Measurements from ENCODE around the gene DDIT3.
"Not testable (repeated sequence)": the region's sequence is repeated elsewhere in the genome, so short reads cannot be mapped to it uniquely, and the experiment has no call there.

Gene DDIT3

GRCh38 chr12:57514720-57515407 is 5.5 kb downstream of the DDIT3 start:
- TF ChIP-seq EZH2 (IDR thresholded peaks at IDR 0.05; ENCODE audit: borderline replicate concordance, low read length) (no peak), CTCF (IDR thresholded peaks at IDR 0.05; ENCODE audit: low read length) (no peak)
- Histone ChIP-seq H3K27ac (ENCODE audit: low read depth, low read length, poor library complexity, severe bottlenecking) (no peak overlapping the region), H3K4me2 (ENCODE audit: low read length) (no peak overlapping the region), H4K20me1 (ENCODE audit: insufficient read depth, low read length) (no peaks in the 10 kb centered on the region), H3K79me2 (ENCODE audit: insufficient read depth, low read length) (peaks cover 11% of the 10 kb centered on the region), H3K36me3 (ENCODE audit: insufficient read depth, low read length) (peaks cover 91% of the 10 kb centered on the region), H3K9ac (ENCODE audit: low read length) (no peak overlapping the region), H3K27me3 (ENCODE audit: insufficient read depth, low read length) (no peaks in the 10 kb centered on the region), H3F3A (ENCODE audit: insufficient read depth, low read length) (0 out of 2 replicates have a peak, but pooled peaks cover 3% of the 10 kb centered on the region), H3K4me1 (ENCODE audit: insufficient read depth, low read length, severe bottlenecking) (peaks cover 16% of the 10 kb centered on the region), H3K4me3 (ENCODE audit: low read depth, low read length, poor library complexity, severe bottlenecking) (no peak overlapping the region), H3K9me2 (ENCODE audit: low read depth, low read length) (no peaks in the 10 kb centered on the region), H2AFZ (ENCODE audit: low read length) (no peak overlapping the region), H3K9me3 (ENCODE audit: low read length) (no peaks in the 10 kb centered on the region)

GRCh38 chr12:57514246-57514645 is 6.1 kb downstream of the DDIT3 start:
- H3K4me2 ChIP-seq (ENCODE audit: low read length); H2AFZ ChIP-seq (ENCODE audit: low read length); H4K20me1 ChIP-seq (ENCODE audit: insufficient read depth, low read length); H3K9ac ChIP-seq (ENCODE audit: low read length); H3K27me3 ChIP-seq (ENCODE audit: insufficient read depth, low read length); H3K9me2 ChIP-seq (ENCODE audit: low read depth, low read length); H3K4me3 ChIP-seq (ENCODE audit: low read depth, low read length, poor library complexity, severe bottlenecking); H3K27ac ChIP-seq (ENCODE audit: low read depth, low read length, poor library complexity, severe bottlenecking); H3K79me2 ChIP-seq (ENCODE audit: insufficient read depth, low read length); H3F3A ChIP-seq (ENCODE audit: insufficient read depth, low read length); H3K9me3 ChIP-seq (ENCODE audit: low read length): not testable (repeated sequence)
- peaks cover 94% of the 10 kb centered on the region for H3K36me3 ChIP-seq (ENCODE audit: insufficient read depth, low read length)
- H3K4me1 ChIP-seq (ENCODE audit: insufficient read depth, low read length, severe bottlenecking), result peaks cover 12% of the 10 kb centered on the region

- not testable (repeated sequence) for H3K4me2 ChIP-seq (ENCODE audit: low read length); H3K9ac ChIP-seq (ENCODE audit: low read length); H3K9me3 ChIP-seq (ENCODE audit: low read length); H2AFZ ChIP-seq (ENCODE audit: low read length); H3F3A ChIP-seq (ENCODE audit: insufficient read depth, low read length); H4K20me1 ChIP-seq (ENCODE audit: insufficient read depth, low read length); H3K4me3 ChIP-seq (ENCODE audit: low read depth, low read length, poor library complexity, severe bottlenecking); H3K27me3 ChIP-seq (ENCODE audit: insufficient read depth, low read length); H3K79me2 ChIP-seq (ENCODE audit: insufficient read depth, low read length); H3K9me2 ChIP-seq (ENCODE audit: low read depth, low read length); H3K4me1 ChIP-seq (ENCODE audit: insufficient read depth, low read length, severe bottlenecking); H3K27ac ChIP-seq (ENCODE audit: low read depth, low read length, poor library complexity, severe bottlenecking)
- peaks cover 94% of the 10 kb centered on the region for H3K36me3 ChIP-seq (ENCODE audit: insufficient read depth, low read length)
Observed at GRCh38 chr12:57513677-57514076, 6.6 kb downstream of the DDIT3 start.

- H3K27me3 ChIP-seq (ENCODE audit: insufficient read depth, low read length), result no peaks in the 10 kb centered on the region
- H3K27ac ChIP-seq (ENCODE audit: low read depth, low read length, poor library complexity, severe bottlenecking), result no peak overlapping the region
- no peaks in the 10 kb centered on the region for H3K9me3 ChIP-seq (ENCODE audit: low read length)
- 0 out of 2 replicates have a peak, but pooled peaks cover 3% of the 10 kb centered on the region for H3F3A ChIP-seq (ENCODE audit: insufficient read depth, low read length)
- H4K20me1 ChIP-seq (ENCODE audit: insufficient read depth, low read length), result no peaks in the 10 kb centered on the region
- peaks cover 92% of the 10 kb centered on the region for H3K36me3 ChIP-seq (ENCODE audit: insufficient read depth, low read length)
- H3K4me2 ChIP-seq (ENCODE audit: low read length), result no peak overlapping the region
- no peaks in the 10 kb centered on the region for H3K79me2 ChIP-seq (ENCODE audit: insufficient read depth, low read length)
- H2AFZ ChIP-seq (ENCODE audit: low read length), result no peak overlapping the region
- no peaks in the 10 kb centered on the region for H3K9me2 ChIP-seq (ENCODE audit: low read depth, low read length)
- no peak for TF ChIP-seq EZH2 (IDR thresholded peaks at IDR 0.05; ENCODE audit: borderline replicate concordance, low read length)
- TF ChIP-seq CTCF (IDR thresholded peaks at IDR 0.05; ENCODE audit: low read length), result no peak
- no peak overlapping the region for H3K9ac ChIP-seq (ENCODE audit: low read length)
- peaks cover 2% of the 10 kb centered on the region for H3K4me1 ChIP-seq (ENCODE audit: insufficient read depth, low read length, severe bottlenecking)
- no peak overlapping the region for H3K4me3 ChIP-seq (ENCODE audit: low read depth, low read length, poor library complexity, severe bottlenecking)
Observed at GRCh38 chr12:57513266-57513665, 7.0 kb downstream of the DDIT3 start.
